Esophagus muscularis mucosa (tissue), 4 donors: ENCODE measurements around the gene KCNAB3. TPM values are rescaled to one million over a fixed set of nuclear protein-coding genes. Genes with fewer than 3 reads are reported as not detected.

Experiments
- DNase-seq: peaks from one replicate; pipeline ENCODE4 v3.0.0-alpha.2; 2017; ENCODE audit errors: extremely low spot score
- H3K27ac ChIP-seq, 4 donors: fragments of 200-600 bp; sonication (generic); replicated peaks in 1 of 4; 1 replicate in 3 of 4; 2 replicates in 1 of 4; pipeline ENCODE4 v1.5.1; 2016 to 2019; ENCODE audit warnings: mild to moderate bottlenecking in 1 of 4
- H3K27me3 ChIP-seq, 4 donors: fragments of 200-600 bp; sonication (generic); one replicate each; pipeline versions ENCODE4 v1.5.1 to v1.6.0; 2016 to 2019
- H3K36me3 ChIP-seq, 4 donors: fragments of 200-600 bp; sonication (generic); one replicate each; pipeline ENCODE4 v1.5.1; 2016 to 2019
- H3K4me1 ChIP-seq, 4 donors: fragments of 200-600 bp; sonication (generic); one replicate each; pipeline ENCODE4 v1.5.1; 2016 to 2019
- H3K4me3 ChIP-seq, 4 donors: fragments of 200-600 bp; sonication (generic); 1 replicate in 2 of 4; 2 replicates in 2 of 4; pipeline ENCODE4 v1.5.1; 2016 to 2019; ENCODE audit warnings: mild to moderate bottlenecking in 4 of 4, moderate library complexity in 1 of 4
- H3K9me3 ChIP-seq, 4 donors: fragments of 200-600 bp; sonication (generic); 1 replicate in 3 of 4; 2 replicates in 1 of 4; pipeline ENCODE4 v1.5.1; 2016 to 2019
- EP300 ChIP-seq: sonication (generic); formaldehyde crosslinking; IDR thresholded peaks from one replicate; pipeline ENCODE4 v1.6.1; 2017; ENCODE audit warnings: antibody characterized with exemption
- POLR2A ChIP-seq: fragments of 450-650 bp; IDR thresholded peaks from one replicate; pipeline ENCODE4 v1.6.1; 2017; ENCODE audit warnings: antibody characterized with exemption, moderate library complexity, mild to moderate bottlenecking, low read depth
- POLR2AphosphoS5 ChIP-seq, 2 donors: sonication (generic); formaldehyde crosslinking; IDR thresholded peaks; one replicate each; pipeline ENCODE4 v1.6.1; 2017; ENCODE audit warnings: antibody characterized with exemption in 2 of 2
- WGBS: methylation state at CpG from one replicate; pipeline ENCODE4 v1.1.5; 2018; 5-methylcytosine and 5-hydroxymethylcytosine counted together
- intact Hi-C: fragments of 100-400 bp; cut with DNase I; formaldehyde crosslinking; loops from one replicate; pipeline ENCODE4 v1.15.1; 2023
- total RNA-seq, 4 donors: library from RNA; depleted of rRNA; stranded (reverse); fragments of >200 nt; gene quantifications; one replicate each; pipeline versions ENCODE4 v1.1.0 to v1.2.1, GENCODE V29; 2016
- TF ChIP-seq, protein P1 (sequence below), 3 experiments: fragments of 200-600 bp in 2 of 3; fragments of 450-650 bp in 1 of 3; sonication (generic) in 2 of 3; IDR thresholded peaks; one replicate each; pipeline ENCODE4 v1.5.1; 2017 to 2019; ENCODE audit warnings: antibody characterized with exemption in 3 of 3, mild to moderate bottlenecking in 2 of 3, moderate library complexity in 1 of 3

The KCNAB3 gene
- total RNA-seq, 4 donors from 2014 or later: 0.23 to 1.2 (median 0.41) TPM

DNA sequence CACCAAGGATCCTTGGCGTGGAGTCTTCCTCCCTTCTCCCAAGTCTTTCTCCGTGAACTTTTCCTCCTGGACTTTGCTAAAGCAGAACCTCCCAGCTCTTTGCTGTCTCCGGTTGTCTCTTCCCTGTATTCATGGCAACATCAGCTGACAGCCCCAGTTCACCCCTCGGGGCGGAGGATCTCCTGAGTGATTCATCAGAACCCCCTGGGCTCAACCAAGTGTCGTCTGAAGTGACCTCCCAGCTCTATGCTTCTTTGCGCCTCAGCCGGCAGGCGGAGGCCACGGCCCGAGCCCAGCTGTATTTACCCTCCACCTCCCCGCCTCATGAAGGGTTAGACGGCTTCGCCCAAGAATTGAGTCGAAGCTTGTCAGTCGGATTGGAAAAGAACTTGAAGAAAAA is 3.3 kb upstream of the KCNAB3 start:
- DNase-seq: no peak
- TF ChIP-seq POLR2AphosphoS5 (IDR thresholded peaks at IDR 0.05) (no peak), EP300 (no peak), POLR2A (no peak)
- TF ChIP-seq, protein P1, sequence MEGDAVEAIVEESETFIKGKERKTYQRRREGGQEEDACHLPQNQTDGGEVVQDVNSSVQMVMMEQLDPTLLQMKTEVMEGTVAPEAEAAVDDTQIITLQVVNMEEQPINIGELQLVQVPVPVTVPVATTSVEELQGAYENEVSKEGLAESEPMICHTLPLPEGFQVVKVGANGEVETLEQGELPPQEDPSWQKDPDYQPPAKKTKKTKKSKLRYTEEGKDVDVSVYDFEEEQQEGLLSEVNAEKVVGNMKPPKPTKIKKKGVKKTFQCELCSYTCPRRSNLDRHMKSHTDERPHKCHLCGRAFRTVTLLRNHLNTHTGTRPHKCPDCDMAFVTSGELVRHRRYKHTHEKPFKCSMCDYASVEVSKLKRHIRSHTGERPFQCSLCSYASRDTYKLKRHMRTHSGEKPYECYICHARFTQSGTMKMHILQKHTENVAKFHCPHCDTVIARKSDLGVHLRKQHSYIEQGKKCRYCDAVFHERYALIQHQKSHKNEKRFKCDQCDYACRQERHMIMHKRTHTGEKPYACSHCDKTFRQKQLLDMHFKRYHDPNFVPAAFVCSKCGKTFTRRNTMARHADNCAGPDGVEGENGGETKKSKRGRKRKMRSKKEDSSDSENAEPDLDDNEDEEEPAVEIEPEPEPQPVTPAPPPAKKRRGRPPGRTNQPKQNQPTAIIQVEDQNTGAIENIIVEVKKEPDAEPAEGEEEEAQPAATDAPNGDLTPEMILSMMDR (IDR thresholded peaks at IDR 0.05): peak in 2 of 3 experiments; percentile 15 to 18

DNA sequence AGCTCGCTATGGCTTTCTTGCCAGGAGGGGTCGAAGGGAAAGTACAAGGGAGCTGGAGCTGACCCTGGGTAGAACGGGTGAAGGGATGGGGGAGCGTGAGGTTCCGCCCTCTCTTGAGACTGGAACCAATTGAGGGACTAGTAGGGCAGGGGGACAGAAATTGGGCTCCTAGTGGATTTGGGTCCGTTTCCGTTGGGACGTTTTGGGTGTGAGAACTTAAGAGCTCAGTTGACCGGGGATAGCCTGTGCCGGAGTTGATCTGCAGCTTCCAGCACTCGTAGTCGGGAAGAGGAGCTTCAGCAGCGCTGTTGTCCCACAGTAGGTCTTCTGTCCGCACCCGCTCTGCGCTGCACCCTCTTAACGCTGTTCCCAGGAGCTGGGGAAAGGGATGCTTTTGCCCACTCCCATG is 2.8 kb upstream of the KCNAB3 start:
- 0% methylated on average over 17 of the region's 17 CpGs for WGBS
- peaks cover 0 to 20% (median 5%) of the 10 kb centered on the region in 4 donors for H3K27me3 ChIP-seq
- H3K9me3 ChIP-seq: no peaks in the 10 kb centered on the region
- intact Hi-C loops: no loop called here
- H3K36me3 ChIP-seq: peaks cover 14 to 36% (median 28%) of the 10 kb centered on the region in 4 donors
- TF ChIP-seq POLR2AphosphoS5 (IDR thresholded peaks at IDR 0.05) (no peak), EP300 (no peak), POLR2A (no peak)
- TF ChIP-seq, protein P1 (IDR thresholded peaks at IDR 0.05): no peak
- peak overlapping the region; percentile 58 to 81 (median 68) for H3K4me3 ChIP-seq
- peaks cover 23 to 56% (median 54%) of the 10 kb centered on the region in 4 donors for H3K4me1 ChIP-seq
- H3K27ac ChIP-seq: peak overlapping the region; percentile 75 to 85 (median 81)
- no peak for DNase-seq

More for the DNA sequence above, 3.3 kb upstream of the KCNAB3 start:
- peak overlapping the region in 3 of 4 donors; percentile 80 to 85 (median 82) for H3K27ac ChIP-seq
- no peaks in the 10 kb centered on the region for H3K9me3 ChIP-seq
- peaks cover 16 to 38% (median 30%) of the 10 kb centered on the region in 4 donors for H3K36me3 ChIP-seq
- H3K4me1 ChIP-seq: peaks cover 23 to 56% (median 54%) of the 10 kb centered on the region in 4 donors
- intact Hi-C loops: no loop called here
- peaks cover 0 to 20% (median 5%) of the 10 kb centered on the region in 4 donors for H3K27me3 ChIP-seq
- 9% methylated on average over 16 of the region's 16 CpGs for WGBS
- peak overlapping the region; percentile 58 to 81 (median 68) for H3K4me3 ChIP-seq

DNA sequence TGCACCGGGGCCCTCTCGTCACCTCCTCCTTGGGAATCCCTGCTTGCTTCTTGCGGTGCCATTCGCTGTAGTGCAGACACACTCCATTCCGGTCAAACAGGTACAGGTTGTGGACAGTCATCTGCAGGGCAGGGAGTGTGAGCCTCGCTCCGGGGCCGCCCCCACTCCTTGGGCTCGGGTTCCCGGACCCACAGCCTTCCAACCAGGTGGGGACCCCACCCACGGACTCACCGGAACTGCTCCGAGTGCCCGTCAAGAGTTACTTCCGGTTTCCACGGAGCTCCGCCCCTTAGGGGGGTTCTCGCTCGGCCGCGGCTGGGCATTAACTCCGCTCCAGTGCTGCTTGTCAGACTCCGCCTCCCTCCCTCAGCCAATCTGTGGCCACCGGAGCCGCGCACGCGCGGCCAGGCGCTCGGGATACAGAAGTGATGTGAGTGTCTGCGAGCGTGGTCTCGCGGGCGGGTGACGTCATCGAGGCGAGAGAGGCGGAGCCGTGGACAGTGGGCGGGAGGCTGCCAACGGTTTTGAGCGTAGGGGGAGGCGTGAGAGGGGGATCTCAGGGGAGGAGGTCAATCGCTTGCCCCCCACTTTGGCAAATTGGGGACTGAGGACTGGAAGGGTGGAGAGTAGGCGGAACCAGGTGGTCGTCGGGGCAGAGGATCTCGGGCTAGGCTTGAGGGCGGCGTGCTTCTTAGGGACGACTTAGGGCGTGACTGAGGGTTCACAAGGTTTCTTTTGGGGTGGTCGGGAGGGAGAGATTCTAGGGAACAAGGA is 2.2 kb upstream of the KCNAB3 start, which contains the start of the genes CNTROB and TRAPPC1:
Gene CNTROB (plus strand): TSS at position 498 of the 774 bp plus-strand sequence. CDS start 874 bp downstream, outside the sequence.
Gene TRAPPC1 (minus strand): TSS at position 238 of the 774 bp plus-strand sequence. CDS start 117 bp downstream, at position 121.
- Histone ChIP-seq H3K4me1 (peaks cover 23 to 56% (median 54%) of the 10 kb centered on the region in 4 donors), H3K27me3 (peaks cover 0 to 20% (median 5%) of the 10 kb centered on the region in 4 donors), H3K27ac (peak within 1 kb of the TSS; percentile 75 to 85 (median 81)), H3K4me3 (peak within 1 kb of the TSS; percentile 58 to 81 (median 68)), H3K36me3 (peaks cover 8 to 30% (median 22%) of the 10 kb centered on the region in 4 donors), H3K9me3 (no peaks in the 10 kb centered on the region)
- TF ChIP-seq, protein P1 (IDR thresholded peaks at IDR 0.05): no peak
- TF ChIP-seq POLR2A (peak; percentile 62), POLR2AphosphoS5 (IDR thresholded peaks at IDR 0.05) (peak; percentile 95 to 96), EP300 (no peak)
- intact Hi-C loops: no loop called here
- WGBS: 1% methylated on average over 26 of the region's 55 CpGs
- peak; percentile 100 for DNase-seq

DNA sequence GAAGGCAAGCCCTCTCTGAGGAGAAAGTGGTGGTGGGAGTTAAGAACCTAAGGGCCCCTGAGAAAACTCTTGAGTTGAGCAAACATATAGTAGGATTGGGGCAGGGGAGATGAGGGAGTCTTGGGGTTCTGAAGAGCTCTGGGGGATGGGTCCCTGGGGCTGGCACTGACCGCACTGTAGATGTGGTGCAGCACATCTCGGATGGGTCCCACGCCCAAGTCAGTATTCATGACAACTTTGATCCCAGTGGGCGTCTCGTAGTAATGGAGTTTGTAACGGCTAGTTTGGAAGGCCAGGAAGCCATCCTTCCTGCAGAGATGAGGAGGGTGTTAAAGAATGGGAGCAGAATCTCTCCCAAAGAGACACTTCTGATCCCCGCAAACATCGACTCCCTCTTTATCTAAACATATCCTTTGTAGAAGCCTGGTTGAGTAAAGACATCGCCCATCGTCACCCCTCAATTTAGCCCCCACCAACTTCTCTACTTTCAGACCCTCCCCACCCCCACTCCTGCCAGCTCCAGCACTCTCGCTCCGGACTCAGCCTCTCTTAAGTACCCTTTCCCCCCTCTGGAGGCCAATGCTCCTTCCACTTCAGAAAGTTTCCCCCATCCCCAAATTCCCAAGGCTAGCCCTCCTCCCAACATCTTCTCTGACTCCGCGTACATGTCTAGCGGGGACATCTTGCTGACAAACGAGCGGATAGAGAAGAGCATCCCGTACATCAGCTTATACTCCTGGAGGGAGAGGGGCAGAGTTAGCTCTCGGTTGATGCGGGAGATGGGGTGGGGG is 1.4 kb upstream of the KCNAB3 start:
- Histone ChIP-seq H3K4me3 (peak overlapping the region; percentile 58 to 81 (median 68)), H3K9me3 (no peaks in the 10 kb centered on the region), H3K27me3 (peaks cover 0 to 20% (median 5%) of the 10 kb centered on the region in 4 donors), H3K36me3 (peaks cover 0 to 22% (median 14%) of the 10 kb centered on the region in 4 donors), H3K4me1 (peaks cover 23 to 56% (median 54%) of the 10 kb centered on the region in 4 donors), H3K27ac (peak overlapping the region; percentile 75 to 85 (median 81))
- intact Hi-C loops: no loop called here
- TF ChIP-seq POLR2A: no peak
- TF ChIP-seq, protein P1 (IDR thresholded peaks at IDR 0.05): no peak
- TF ChIP-seq EP300: no peak
- TF ChIP-seq POLR2AphosphoS5 (IDR thresholded peaks at IDR 0.05): no peak
- no peak for DNase-seq
- WGBS: 38% methylated on average over 20 of the region's 20 CpGs
